ENCODE measurements around the gene METAP2.

Gene METAP2

GRCh38 chr12:95546491-95546813, 72.5 kb downstream of the METAP2 start:
- Histone ChIP-seq H3K27me3 (peaks cover 69% of the 10 kb centered on the region), H3K9me3 (peaks cover 12% of the 10 kb centered on the region), H3K4me3 (ENCODE audit: low read depth in 1 of 2, low read length in 1 of 2) (no peak overlapping the region), H3K36me3 (no peaks in the 10 kb centered on the region), H3K4me1 (ENCODE audit: control insufficient read depth in 1 of 2, insufficient read depth in 1 of 2, low read depth in 1 of 2, low read length in 1 of 2) (peaks cover 9 to 15% of the 10 kb centered on the region in 2 experiments), H3K27ac (no peak overlapping the region)
- TF ChIP-seq, protein P1, sequence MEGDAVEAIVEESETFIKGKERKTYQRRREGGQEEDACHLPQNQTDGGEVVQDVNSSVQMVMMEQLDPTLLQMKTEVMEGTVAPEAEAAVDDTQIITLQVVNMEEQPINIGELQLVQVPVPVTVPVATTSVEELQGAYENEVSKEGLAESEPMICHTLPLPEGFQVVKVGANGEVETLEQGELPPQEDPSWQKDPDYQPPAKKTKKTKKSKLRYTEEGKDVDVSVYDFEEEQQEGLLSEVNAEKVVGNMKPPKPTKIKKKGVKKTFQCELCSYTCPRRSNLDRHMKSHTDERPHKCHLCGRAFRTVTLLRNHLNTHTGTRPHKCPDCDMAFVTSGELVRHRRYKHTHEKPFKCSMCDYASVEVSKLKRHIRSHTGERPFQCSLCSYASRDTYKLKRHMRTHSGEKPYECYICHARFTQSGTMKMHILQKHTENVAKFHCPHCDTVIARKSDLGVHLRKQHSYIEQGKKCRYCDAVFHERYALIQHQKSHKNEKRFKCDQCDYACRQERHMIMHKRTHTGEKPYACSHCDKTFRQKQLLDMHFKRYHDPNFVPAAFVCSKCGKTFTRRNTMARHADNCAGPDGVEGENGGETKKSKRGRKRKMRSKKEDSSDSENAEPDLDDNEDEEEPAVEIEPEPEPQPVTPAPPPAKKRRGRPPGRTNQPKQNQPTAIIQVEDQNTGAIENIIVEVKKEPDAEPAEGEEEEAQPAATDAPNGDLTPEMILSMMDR (IDR thresholded peaks at IDR 0.05) = no peak

DNA sequence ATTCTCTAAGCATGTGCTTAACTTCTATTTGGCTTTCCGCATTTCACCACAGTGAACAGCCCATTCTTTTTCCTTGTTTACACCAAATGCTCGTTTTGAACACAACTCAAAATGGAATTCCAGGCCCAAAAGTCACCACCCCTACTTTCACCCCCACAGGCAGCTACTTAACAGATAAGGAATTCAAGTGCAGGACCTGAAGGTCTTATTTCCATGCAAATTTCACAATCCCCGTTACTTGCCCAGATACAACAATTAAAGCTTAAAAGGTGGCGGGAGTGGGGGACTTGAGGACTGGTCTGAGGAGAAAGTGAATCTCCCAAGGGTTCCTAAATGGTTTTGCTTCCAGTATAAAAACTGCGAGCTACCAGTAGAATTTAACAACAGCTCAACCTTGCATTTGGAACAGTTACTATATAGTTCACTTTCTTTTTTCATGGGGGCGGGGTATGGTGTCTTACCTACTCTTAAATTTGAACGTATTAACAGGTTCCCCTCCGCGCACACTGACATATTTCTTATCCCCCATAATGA, 73.6 kb downstream of the METAP2 start:
- Histone ChIP-seq H3K4me1 (ENCODE audit: control insufficient read depth in 1 of 2, insufficient read depth in 1 of 2, low read depth in 1 of 2, low read length in 1 of 2) (peaks cover 9 to 15% of the 10 kb centered on the region in 2 experiments), H3K27me3 (peaks cover 76% of the 10 kb centered on the region), H3K36me3 (no peaks in the 10 kb centered on the region), H3K4me3 (ENCODE audit: low read depth in 1 of 2, low read length in 1 of 2) (peak overlapping the region; percentile 38 to 61), H3K9me3 (peaks cover 12% of the 10 kb centered on the region), H3K27ac (no peak overlapping the region)
- TF ChIP-seq, protein P1 (IDR thresholded peaks at IDR 0.05) = no peak

DNA sequence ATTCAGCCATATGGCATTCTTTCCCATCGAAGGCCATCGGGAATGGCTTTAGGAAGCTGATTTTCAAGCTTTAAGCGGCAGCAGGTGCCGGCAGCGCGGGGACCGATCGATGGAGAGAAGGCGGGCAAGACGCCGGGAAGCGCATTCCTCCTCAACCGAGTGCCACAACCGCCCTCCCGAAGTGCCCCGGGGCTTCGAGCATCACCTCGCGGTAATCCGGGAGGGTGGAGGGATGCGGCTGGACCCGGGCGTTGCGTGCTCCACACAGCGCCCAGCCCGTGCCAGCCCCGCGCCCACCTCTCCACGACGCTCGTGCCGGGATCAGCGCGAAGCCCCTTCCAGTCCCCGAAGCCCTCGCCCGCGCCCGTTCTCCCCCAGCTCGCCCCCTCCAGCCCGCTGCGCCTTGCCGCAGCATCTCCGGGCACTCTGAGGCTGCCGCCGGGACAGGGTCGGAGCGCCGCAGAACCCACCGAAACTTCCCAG, 74.1 kb downstream of the METAP2 start:
- no peaks in the 10 kb centered on the region for H3K36me3 ChIP-seq
- peak overlapping the region; percentile 38 to 61 for H3K4me3 ChIP-seq (ENCODE audit: low read depth in 1 of 2, low read length in 1 of 2)
- peaks cover 9 to 15% of the 10 kb centered on the region in 2 experiments for H3K4me1 ChIP-seq (ENCODE audit: control insufficient read depth in 1 of 2, insufficient read depth in 1 of 2, low read depth in 1 of 2, low read length in 1 of 2)
- H3K27me3 ChIP-seq = peaks cover 76% of the 10 kb centered on the region
- H3K9me3 ChIP-seq = peaks cover 12% of the 10 kb centered on the region
- TF ChIP-seq, protein P1 (IDR thresholded peaks at IDR 0.05) = no peak
- H3K27ac ChIP-seq = no peak overlapping the region

DNA sequence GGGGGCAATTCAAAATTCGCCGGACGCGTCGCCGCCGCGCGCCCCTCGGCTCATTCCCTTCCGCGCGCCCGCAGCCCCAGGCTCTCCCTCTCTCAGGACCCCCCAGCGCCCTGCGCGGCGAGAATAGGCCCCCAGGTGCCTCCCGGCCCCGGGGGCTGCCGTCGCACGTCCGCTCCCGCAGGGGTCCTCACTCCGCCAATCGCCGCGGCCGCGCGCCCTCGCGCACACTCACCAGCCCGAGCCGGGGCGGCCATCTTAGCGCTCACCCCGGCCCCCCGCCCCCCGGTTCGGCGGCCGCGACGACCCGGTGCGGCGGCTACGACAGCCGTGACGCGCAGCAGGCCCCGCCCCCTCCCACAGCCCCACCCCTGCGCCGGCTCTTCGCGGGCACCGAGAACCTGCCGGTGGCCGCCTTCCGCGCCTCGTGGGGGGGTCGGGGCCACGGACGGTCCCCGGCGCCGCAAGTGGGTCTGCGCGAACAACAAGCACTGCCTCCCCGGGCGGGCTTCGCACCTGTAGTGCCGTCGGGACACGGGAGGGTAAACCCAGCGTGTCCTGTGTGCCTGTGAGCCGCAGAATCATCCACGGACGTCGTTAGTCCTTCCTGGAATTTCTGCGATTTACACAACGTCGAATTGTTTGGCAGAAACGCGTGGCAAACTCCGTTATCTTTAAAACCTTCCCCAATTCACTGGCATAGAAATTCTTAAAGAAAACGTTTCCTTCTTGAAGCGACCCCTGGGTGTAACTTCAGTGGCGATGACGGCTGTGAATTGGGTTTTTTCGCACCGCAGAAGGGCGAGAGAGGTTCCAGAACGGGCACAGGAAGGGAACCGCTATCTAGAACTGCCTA, 74.8 kb downstream of the METAP2 start:
- Histone ChIP-seq H3K4me1 (ENCODE audit: control insufficient read depth in 1 of 2, insufficient read depth in 1 of 2, low read depth in 1 of 2, low read length in 1 of 2) (peaks cover 9 to 15% of the 10 kb centered on the region in 2 experiments), H3K9me3 (peaks cover 12% of the 10 kb centered on the region), H3K4me3 (ENCODE audit: low read depth in 1 of 2, low read length in 1 of 2) (peak overlapping the region; percentile 38 to 61), H3K36me3 (no peaks in the 10 kb centered on the region), H3K27ac (no peak overlapping the region), H3K27me3 (peaks cover 76% of the 10 kb centered on the region)
- TF ChIP-seq, protein P1 (IDR thresholded peaks at IDR 0.05) = no peak

DNA sequence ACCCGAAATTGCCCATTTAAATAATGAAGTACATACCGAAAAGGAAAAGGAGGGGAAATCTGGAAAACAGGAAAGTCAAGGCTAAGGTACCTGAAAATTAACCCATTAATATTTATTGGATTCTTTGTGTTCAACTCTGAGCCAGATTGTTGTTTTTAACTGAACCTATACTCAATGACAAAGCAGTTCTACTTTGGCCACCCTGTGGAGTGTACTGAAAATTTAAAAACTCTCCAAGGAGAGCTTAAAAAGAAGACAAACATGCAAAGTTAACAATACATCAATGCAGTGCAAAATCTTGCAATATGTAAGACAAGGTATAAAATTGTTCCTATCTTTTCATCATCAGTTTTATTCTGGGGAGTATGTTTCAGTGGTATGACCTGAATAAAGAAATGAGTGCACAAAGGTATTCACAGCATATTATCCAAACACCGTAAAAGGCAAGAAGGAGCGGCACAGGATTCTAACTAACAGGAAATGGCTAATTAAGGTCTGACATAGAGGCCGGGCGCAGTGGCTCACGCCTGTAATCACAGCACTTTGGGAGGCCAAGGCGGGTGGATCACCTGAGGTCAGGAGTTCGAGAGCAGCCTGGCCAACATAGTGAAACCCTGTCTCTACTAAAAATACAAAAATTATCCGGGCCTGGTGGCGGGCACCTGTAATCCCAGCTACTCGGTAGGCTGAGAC, 75.6 kb downstream of the METAP2 start:
- Histone ChIP-seq H3K27me3 (peaks cover 76% of the 10 kb centered on the region), H3K9me3 (peaks cover 12% of the 10 kb centered on the region), H3K36me3 (no peaks in the 10 kb centered on the region), H3K4me3 (ENCODE audit: low read depth in 1 of 2, low read length in 1 of 2) (peak overlapping the region; percentile 20 to 61), H3K4me1 (ENCODE audit: control insufficient read depth in 1 of 2, insufficient read depth in 1 of 2, low read depth in 1 of 2, low read length in 1 of 2) (peaks cover 9 to 15% of the 10 kb centered on the region in 2 experiments), H3K27ac (no peak overlapping the region)
- TF ChIP-seq, protein P1 (IDR thresholded peaks at IDR 0.05) = no peak
